ENCODE data around the gene ZNF569.
"Not testable (repeated sequence)": the region's sequence is repeated elsewhere in the genome, so short reads cannot be mapped to it uniquely, and the experiment has no call there.

Gene ZNF569

DNA sequence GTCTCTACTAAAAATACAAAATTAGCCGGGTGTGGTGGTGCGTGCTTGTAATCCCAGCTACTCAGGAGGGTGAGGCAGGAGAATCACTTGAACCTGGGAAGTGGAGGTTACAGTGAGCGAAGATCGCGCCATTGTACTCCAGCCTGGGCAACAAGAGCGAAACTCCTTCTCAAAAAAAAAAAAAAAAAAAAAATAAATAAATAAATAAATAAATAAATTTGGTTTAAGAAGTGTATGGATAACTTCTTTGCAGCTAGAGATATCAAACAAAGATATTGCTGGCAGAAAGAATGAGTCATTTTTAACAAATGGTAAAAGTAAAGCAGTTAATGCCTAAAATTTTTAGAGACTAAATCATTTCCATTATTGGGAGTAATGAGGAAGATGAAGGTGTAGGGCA is 75.8 kb downstream of the ZNF569 start:
- not testable (repeated sequence) for DNase-seq

DNA sequence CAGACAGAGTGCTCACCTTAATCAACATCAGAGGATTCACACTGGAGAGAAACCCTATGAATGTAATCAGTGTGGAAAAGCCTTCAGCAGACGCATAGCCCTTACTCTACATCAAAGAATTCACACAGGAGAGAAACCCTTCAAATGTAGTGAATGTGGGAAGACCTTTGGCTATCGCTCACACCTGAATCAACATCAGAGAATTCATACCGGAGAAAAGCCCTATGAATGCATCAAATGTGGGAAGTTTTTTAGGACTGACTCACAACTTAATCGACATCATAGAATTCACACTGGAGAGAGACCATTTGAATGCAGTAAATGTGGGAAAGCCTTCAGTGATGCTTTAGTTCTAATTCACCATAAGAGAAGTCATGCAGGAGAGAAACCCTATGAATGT is 78.0 kb downstream of the ZNF569 start:
- no peak for DNase-seq

DNA sequence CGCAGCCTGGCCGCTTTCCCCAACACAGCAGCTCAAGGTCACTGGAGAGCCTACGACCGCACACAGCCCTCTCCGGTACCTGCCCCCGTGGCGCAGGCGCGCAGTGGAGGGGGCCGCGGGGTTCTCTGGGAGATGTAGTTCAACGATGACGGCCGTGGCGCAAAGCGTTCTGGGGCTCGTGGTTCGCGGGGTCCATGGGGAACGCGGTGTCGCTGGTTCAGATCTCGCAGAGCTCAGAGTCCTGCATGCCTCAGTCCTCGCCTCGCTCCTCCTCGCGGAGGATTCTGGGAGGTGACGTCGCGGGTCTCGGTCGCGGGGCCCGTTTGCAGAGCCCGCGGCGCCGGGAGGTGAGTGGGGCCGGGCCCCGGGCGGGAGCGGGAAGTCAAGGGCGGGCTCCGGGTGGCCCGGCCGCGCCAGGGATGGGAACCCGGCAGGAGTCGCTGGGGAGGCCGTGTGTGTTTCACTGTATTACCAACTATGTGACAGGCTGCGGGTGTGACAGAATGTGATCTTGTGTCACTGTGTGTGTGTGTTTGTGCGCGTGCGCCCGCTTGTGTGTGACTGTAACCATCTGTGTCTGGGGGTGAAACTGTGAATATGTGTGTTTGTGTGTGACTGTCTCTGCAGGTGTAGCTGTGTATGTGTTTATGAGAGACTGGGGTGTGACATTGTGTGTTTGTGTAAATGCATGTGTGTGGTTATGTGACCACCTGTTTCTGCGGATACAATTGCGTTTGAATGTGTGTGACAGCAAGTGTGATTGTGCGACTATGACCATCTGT is 96.2 kb downstream of the ZNF569 start, which contains the start of gene ZNF527:
Gene ZNF527 (plus strand): TSS at position 220 of the 782 bp plus-strand sequence. CDS start 3,100 bp downstream, outside the sequence.
- DNase-seq, result peak; percentile 96

DNA sequence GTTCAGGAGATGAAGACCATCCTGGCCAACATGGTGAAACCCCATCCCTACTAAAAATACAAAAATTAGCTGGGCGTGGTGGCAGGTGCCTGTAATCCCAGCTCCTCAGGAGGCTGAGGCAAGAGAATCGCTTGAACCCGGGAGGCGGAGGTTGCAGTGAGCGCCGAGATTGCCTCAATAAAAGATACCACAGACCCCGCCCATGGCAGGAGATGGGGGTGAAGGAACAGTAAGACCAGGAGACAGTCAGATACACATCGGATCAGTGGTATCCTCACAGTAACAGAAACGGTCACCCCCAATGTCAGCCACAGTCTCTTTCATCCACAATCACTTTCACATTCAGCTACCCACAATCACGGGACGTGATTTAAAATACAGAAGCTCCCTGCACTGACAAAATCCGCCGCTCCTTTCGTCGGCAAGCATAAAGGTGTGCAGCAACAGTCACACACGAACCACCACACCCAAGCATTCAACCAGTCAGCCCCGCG is 96.8 kb downstream of the ZNF569 start:
- not testable (repeated sequence) for DNase-seq

DNA sequence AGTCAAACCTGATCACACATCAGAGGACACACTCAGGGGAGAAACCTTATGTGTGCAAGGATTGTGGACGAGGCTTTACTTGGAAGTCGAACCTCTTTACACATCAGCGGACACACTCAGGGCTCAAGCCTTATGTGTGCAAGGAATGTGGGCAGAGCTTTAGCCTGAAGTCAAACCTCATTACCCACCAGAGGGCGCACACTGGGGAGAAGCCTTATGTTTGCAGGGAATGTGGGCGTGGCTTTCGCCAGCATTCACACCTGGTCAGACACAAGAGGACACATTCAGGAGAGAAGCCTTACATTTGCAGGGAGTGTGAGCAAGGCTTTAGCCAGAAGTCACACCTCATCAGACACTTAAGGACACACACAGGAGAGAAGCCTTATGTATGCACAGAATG is 104.5 kb downstream of the ZNF569 start:
- no peak for DNase-seq

DNA sequence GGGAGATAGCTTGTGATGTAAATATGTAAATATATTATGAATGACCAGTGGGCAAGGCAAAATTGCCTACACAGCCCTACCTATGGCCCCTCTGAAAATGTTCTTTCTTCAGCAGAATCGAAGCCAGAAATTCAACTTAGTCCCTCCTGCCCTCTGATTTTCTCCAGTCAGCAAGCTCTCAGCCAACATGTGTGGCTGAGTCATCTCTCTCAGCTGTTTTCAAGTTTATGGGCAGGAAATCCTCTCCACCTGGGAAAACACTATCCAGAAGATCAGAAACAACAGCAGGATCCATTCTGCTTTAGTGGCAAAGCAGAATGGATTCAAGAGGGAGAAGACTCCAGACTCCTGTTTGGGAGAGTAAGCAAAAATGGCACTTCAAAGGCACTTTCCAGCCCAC is 105.2 kb downstream of the ZNF569 start:
- no peak for DNase-seq
